Activated naive CD8-positive, alpha-beta T cell treated with anti-CD3 and anti-CD28 coated beads, Interleukin-2, amount 50 U/mL, for 24 hours (primary cell): ENCODE results near the gene TENM4.

Source experiments
- ATAC-seq: fragments of 150-1000 bp; cut with Tn5 transposase; one replicate; pipeline ENCODE4 v1.10.0; 2021
- DNase-seq: peaks from one replicate; pipeline ENCODE4 v3.0.0; 2021
- H3K27ac Mint-ChIP-seq: one replicate; pipeline ENCODE4 v1.8.0; 2021; ENCODE audit warnings: mild to moderate bottlenecking, mixed read lengths
- H3K27me3 Mint-ChIP-seq: one replicate; pipeline ENCODE4 v1.8.0; 2021; ENCODE audit warnings: mixed read lengths
- H3K36me3 Mint-ChIP-seq: one replicate; pipeline ENCODE4 v1.8.0; 2021; ENCODE audit warnings: low read depth, mixed read lengths
- H3K4me1 Mint-ChIP-seq: one replicate; pipeline ENCODE4 v1.8.0; 2021; ENCODE audit warnings: mixed read lengths
- H3K4me3 Mint-ChIP-seq: one replicate; pipeline ENCODE4 v1.8.0; 2021; ENCODE audit warnings: mild to moderate bottlenecking, moderate library complexity, mixed read lengths
- H3K9me3 Mint-ChIP-seq: one replicate; pipeline ENCODE4 v1.8.0; 2021; ENCODE audit warnings: mixed read lengths

TENM4 gene

GRCh38 chr11:79371724-79372123, 69.1 kb downstream of the TENM4 start:
- Mint-ChIP-seq H3K27ac (no peak overlapping the region), H3K4me3 (no peak overlapping the region), H3K9me3 (no peaks in the 10 kb centered on the region), H3K4me1 (no peaks in the 10 kb centered on the region), H3K36me3 (no peaks in the 10 kb centered on the region), H3K27me3 (peaks cover 8% of the 10 kb centered on the region)
- DNase-seq (no peak), ATAC-seq (no peak)

DNA sequence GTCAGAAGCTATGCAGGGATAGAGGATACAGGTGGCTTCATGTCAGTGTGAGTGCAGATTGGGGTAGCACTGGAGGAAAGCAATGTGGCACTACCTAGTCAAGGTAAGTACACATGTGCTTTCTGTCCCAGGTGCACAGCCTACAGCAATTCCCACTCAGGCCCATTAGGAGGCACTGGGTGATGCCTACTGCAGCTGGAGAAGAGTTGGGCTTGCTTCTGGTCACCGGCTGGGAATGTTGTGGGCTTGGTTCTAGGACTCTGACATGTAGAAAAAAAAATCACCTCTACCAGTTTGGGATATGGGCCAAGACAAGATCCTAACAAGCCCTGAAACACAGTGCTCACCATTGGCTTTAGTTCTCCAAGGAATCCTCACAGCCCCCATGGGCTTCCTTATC, 69.7 kb downstream of the TENM4 start:
- ATAC-seq (no peak), DNase-seq (no peak)
- no peaks in the 10 kb centered on the region for H3K4me1 Mint-ChIP-seq
- H3K4me3 Mint-ChIP-seq, result no peak overlapping the region
- H3K27me3 Mint-ChIP-seq, result peaks cover 8% of the 10 kb centered on the region
- no peaks in the 10 kb centered on the region for H3K36me3 Mint-ChIP-seq
- H3K27ac Mint-ChIP-seq, result no peak overlapping the region
- H3K9me3 Mint-ChIP-seq, result no peaks in the 10 kb centered on the region

- DNase-seq (no peak), ATAC-seq (no peak)
- Mint-ChIP-seq H3K36me3 (no peaks in the 10 kb centered on the region), H3K27me3 (peaks cover 5% of the 10 kb centered on the region), H3K4me1 (no peaks in the 10 kb centered on the region), H3K9me3 (no peaks in the 10 kb centered on the region), H3K27ac (no peak overlapping the region), H3K4me3 (no peak overlapping the region)
These were observed 71.8 kb downstream of the TENM4 start for GRCh38 chr11:79369055-79369454.

DNA sequence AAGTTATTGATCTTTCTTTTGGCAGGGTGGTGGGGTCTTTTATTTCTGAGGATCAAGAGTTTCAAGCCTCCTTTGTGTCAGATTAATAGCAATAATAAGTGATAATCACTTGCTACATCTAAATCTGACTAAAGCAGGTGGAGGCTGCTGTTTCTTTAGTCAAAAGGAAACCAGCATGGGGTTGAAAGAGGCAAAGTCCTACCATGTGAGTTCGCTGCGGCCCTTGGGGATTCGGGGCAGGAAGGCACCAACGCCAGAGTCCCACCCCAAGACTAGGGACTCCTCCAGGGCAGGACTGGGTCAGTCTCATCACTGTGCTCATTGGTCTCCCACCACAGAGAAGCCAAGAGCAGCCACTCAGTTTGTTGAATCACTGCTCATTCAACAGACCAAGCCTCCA, 73.0 kb downstream of the TENM4 start:
- no peaks in the 10 kb centered on the region for H3K4me1 Mint-ChIP-seq
- H3K27me3 Mint-ChIP-seq, result peaks cover 3% of the 10 kb centered on the region
- no peak overlapping the region for H3K27ac Mint-ChIP-seq
- DNase-seq (no peak), ATAC-seq (no peak)
- H3K36me3 Mint-ChIP-seq, result no peaks in the 10 kb centered on the region
- no peaks in the 10 kb centered on the region for H3K9me3 Mint-ChIP-seq
- H3K4me3 Mint-ChIP-seq, result no peak overlapping the region

DNA sequence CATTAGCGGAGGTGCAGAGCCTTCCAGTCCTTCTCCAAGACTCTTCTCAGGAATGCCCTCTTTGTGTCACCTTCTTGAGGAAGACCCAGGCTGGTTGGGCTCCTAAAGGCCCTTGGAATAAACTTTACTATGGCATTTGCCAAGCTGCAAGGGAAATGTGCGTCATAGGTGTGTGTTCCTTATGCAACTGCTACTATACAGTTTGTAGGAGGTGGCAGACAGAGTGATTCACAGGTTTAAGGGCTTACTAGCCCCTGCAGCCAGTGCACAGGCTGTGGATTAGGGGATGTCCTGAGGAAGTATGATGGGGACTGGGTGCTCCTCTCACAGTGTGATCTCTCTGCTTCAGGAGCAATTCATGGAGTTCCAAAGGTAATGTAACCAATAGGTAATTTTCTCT, 74.6 kb downstream of the TENM4 start:
- no peak overlapping the region for H3K4me3 Mint-ChIP-seq
- H3K9me3 Mint-ChIP-seq, result no peaks in the 10 kb centered on the region
- H3K27ac Mint-ChIP-seq, result no peak overlapping the region
- no peaks in the 10 kb centered on the region for H3K36me3 Mint-ChIP-seq
- ATAC-seq (no peak), DNase-seq (no peak)
- peaks cover 3% of the 10 kb centered on the region for H3K27me3 Mint-ChIP-seq
- H3K4me1 Mint-ChIP-seq, result no peaks in the 10 kb centered on the region

DNA sequence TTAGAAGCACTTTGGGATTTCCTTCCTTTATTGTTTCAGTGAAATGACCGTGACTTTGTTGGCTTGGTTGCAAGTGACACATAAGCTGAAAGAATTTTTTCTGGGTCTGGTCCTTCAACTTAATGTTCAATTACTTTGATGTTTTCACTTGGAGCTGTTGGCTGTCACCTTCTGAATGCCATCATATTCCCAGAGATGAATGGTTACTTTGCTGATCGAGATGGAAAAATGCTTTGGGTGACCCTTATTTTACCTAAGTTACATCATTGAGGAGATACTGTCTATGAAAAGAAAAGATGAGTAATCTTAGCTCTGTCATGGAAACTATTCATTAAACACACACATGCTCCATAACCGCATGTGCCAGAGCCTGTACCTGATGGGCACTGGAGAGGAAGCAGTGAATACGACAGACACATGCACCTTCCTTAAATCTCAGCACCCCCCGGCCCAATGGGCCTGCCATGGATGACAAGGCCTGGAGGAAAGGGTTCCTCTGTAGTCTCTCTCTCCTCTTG, 76.9 kb downstream of the TENM4 start:
- Mint-ChIP-seq H3K4me1 (no peaks in the 10 kb centered on the region), H3K4me3 (no peak overlapping the region), H3K27me3 (peaks cover 2% of the 10 kb centered on the region), H3K27ac (no peak overlapping the region), H3K36me3 (no peaks in the 10 kb centered on the region), H3K9me3 (no peaks in the 10 kb centered on the region)
- no peak for DNase-seq
- no peak for ATAC-seq

DNA sequence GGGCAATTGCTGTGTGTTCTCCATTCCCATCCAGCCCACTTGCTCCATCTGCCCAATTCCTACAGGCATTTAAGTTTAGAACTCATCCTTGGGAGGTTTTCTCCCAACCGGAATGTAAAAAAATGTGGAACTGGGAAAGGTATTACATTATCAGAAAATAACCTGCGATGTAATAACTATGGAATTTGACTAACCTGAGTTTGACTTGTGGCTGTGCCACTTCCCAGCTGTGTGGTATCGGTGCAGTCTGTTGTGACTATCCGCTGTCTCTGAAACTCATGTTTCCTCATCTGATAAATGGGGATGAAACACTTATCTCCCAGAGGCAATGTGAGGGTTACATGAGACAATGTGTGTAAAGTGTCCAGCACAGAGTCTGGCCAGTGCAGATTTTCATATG, 77.6 kb downstream of the TENM4 start:
- ATAC-seq (no peak), DNase-seq (no peak)
- Mint-ChIP-seq H3K27me3 (peaks cover 2% of the 10 kb centered on the region), H3K4me3 (no peak overlapping the region), H3K9me3 (no peaks in the 10 kb centered on the region), H3K27ac (no peak overlapping the region), H3K4me1 (no peaks in the 10 kb centered on the region), H3K36me3 (no peaks in the 10 kb centered on the region)

- ATAC-seq, result no peak
- Mint-ChIP-seq H3K4me1 (no peaks in the 10 kb centered on the region), H3K9me3 (no peaks in the 10 kb centered on the region), H3K27ac (no peak overlapping the region), H3K27me3 (peaks cover 2% of the 10 kb centered on the region), H3K36me3 (no peaks in the 10 kb centered on the region), H3K4me3 (no peak overlapping the region)
- DNase-seq, result no peak
These were observed 78.0 kb downstream of the TENM4 start for GRCh38 chr11:79362821-79363220.

GRCh38 chr11:79362206-79362757, 78.5 kb downstream of the TENM4 start:
- Mint-ChIP-seq H3K27me3 (peaks cover 2% of the 10 kb centered on the region), H3K36me3 (no peaks in the 10 kb centered on the region), H3K27ac (no peak overlapping the region), H3K9me3 (no peaks in the 10 kb centered on the region), H3K4me3 (no peak overlapping the region), H3K4me1 (no peaks in the 10 kb centered on the region)
- ATAC-seq (no peak), DNase-seq (no peak)

DNA sequence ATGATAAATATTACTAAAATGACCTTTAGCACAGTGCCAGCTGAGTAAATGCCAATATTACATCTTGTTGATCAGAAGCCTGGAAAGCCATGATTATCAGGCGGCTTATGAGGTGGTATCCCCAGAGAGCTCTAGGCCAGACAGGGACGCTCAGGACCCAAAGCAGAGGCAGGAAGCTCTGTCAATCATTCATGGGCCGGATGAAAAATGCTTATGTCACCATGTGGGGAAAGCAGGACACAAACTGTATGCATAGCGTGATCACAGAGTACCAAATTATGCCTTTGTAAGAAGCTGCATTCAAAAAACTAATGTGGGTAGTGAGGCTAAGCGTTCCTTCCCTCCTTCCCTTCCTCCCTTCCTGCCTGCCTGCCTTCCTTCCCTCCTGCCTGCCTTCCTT, 82.6 kb downstream of the TENM4 start:
- DNase-seq, result no peak
- ATAC-seq, result no peak
- no peak overlapping the region for H3K27ac Mint-ChIP-seq
- H3K4me1 Mint-ChIP-seq, result no peaks in the 10 kb centered on the region
- no peaks in the 10 kb centered on the region for H3K9me3 Mint-ChIP-seq
- H3K36me3 Mint-ChIP-seq, result no peaks in the 10 kb centered on the region
- H3K27me3 Mint-ChIP-seq, result peaks cover 2% of the 10 kb centered on the region
- H3K4me3 Mint-ChIP-seq, result no peak overlapping the region

GRCh38 chr11:79353706-79354105, 87.1 kb downstream of the TENM4 start:
- H3K27ac Mint-ChIP-seq, result no peak overlapping the region
- peaks cover 3% of the 10 kb centered on the region for H3K27me3 Mint-ChIP-seq
- H3K9me3 Mint-ChIP-seq, result no peaks in the 10 kb centered on the region
- no peaks in the 10 kb centered on the region for H3K36me3 Mint-ChIP-seq
- DNase-seq (no peak), ATAC-seq (no peak)
- H3K4me1 Mint-ChIP-seq, result no peaks in the 10 kb centered on the region
- no peak overlapping the region for H3K4me3 Mint-ChIP-seq

GRCh38 chr11:79352349-79352703, 88.5 kb downstream of the TENM4 start:
- no peaks in the 10 kb centered on the region for H3K9me3 Mint-ChIP-seq
- H3K27me3 Mint-ChIP-seq, result peaks cover 2% of the 10 kb centered on the region
- no peak for ATAC-seq
- H3K27ac Mint-ChIP-seq, result no peak overlapping the region
- H3K4me1 Mint-ChIP-seq, result no peaks in the 10 kb centered on the region
- H3K4me3 Mint-ChIP-seq, result no peak overlapping the region
- DNase-seq, result no peak
- H3K36me3 Mint-ChIP-seq, result no peaks in the 10 kb centered on the region

DNA sequence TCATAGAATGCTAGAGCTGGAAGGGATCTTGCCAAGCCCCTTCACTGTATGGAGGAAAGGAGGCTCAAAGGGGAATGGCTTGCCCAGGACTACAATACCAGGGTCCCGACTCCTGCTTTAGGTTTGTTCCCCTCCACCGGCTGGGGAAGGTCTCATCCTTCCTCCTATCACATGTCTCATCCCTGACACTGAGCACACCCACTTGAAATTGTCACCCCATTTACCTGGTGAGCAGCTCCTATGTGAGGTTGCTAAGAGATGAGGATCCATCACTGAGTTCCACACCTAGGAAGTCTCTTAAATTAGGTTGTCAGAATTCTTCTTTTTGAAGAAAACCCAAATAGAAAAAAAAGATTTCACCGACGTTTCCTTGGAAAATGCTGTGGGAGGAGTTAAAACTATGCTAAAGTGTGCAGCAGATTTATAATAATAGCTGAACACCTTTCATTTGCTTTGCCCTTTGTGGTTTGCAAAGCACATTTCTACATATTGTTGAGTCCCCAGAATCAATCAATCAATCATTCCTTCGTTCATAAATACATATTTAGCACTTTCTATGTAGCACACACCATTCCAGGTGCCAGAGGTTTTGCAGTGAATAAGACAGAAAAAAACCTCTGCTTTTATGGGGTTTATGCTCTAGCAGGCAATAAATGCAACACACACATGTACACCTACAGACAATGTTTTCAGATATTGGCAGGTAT, 91.7 kb downstream of the TENM4 start:
- no peaks in the 10 kb centered on the region for H3K9me3 Mint-ChIP-seq
- H3K27me3 Mint-ChIP-seq, result peaks cover 2% of the 10 kb centered on the region
- no peaks in the 10 kb centered on the region for H3K4me1 Mint-ChIP-seq
- no peak overlapping the region for H3K4me3 Mint-ChIP-seq
- no peak overlapping the region for H3K27ac Mint-ChIP-seq
- ATAC-seq, result no peak
- H3K36me3 Mint-ChIP-seq, result no peaks in the 10 kb centered on the region
- DNase-seq, result no peak

DNA sequence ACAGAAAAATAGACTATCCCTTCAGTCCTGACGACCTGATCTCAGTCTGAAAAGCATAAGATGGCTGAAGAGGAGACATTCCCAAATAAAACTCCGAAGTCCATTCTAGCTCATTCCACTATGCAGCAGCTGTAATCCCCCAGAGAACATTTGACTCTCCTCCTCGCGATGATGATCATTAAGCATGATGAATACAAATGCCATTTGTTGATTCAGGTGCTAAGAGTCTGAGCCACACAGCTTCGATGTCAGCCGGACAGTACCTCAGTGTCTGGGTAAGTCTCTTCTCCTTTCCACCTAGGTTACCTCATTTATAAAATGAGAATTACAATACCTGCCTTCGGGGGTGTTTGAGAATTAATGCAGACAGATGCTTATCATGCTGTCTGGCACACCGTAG, 94.8 kb downstream of the TENM4 start:
- H3K27ac Mint-ChIP-seq, result no peak overlapping the region
- no peaks in the 10 kb centered on the region for H3K27me3 Mint-ChIP-seq
- no peaks in the 10 kb centered on the region for H3K4me1 Mint-ChIP-seq
- H3K4me3 Mint-ChIP-seq, result no peak overlapping the region
- H3K9me3 Mint-ChIP-seq, result no peaks in the 10 kb centered on the region
- DNase-seq, result no peak
- ATAC-seq, result no peak
- no peaks in the 10 kb centered on the region for H3K36me3 Mint-ChIP-seq

- no peaks in the 10 kb centered on the region for H3K27me3 Mint-ChIP-seq
- H3K36me3 Mint-ChIP-seq, result no peaks in the 10 kb centered on the region
- H3K4me3 Mint-ChIP-seq, result no peak overlapping the region
- DNase-seq, result no peak
- H3K27ac Mint-ChIP-seq, result no peak overlapping the region
- no peaks in the 10 kb centered on the region for H3K4me1 Mint-ChIP-seq
- ATAC-seq, result no peak
- no peaks in the 10 kb centered on the region for H3K9me3 Mint-ChIP-seq
These were observed 96.0 kb downstream of the TENM4 start for GRCh38 chr11:79344753-79345294.
